WTC11 (cell line): Measurements from ENCODE around the gene CENPL. TPM values are rescaled to one million over a fixed set of nuclear protein-coding genes. Genes with fewer than 3 reads are reported as not detected.

ENCODE experiments used
- ATAC-seq: fragments of 200-7000 bp; cut with Tn5 transposase; 2 replicates; pipeline ENCODE4 v1.10.0; 2021; ENCODE audit warnings: mild to moderate bottlenecking, moderate library complexity
- CTCF ChIA-PET: fragments of 300-600 bp; sonication (Branson Sonifier 250); formaldehyde crosslinking; loops from one replicate; lab custom pipeline; 2021; ENCODE audit warnings: antibody characterized with exemption; lab: Charles Lee
- POLR2A ChIA-PET: fragments of 350-600 bp; sonication (Branson Sonifier 250); formaldehyde crosslinking; loops from one replicate; lab custom pipeline; 2021; ENCODE audit warnings: antibody characterized with exemption; lab: Charles Lee
- DNase-seq: peaks from one replicate; pipeline ENCODE4 v3.0.0; 2021; ENCODE audit warnings: low spot score
- H3K27ac Mint-ChIP-seq: 2 replicates; pipeline ENCODE4 v1.8.0; 2021; ENCODE audit warnings: mixed read lengths
- H3K27me3 Mint-ChIP-seq: 2 replicates; pipeline ENCODE4 v1.8.0; 2021; ENCODE audit warnings: low read depth, mild to moderate bottlenecking, moderate library complexity, mixed read lengths
- H3K36me3 Mint-ChIP-seq: 2 replicates; pipeline ENCODE4 v1.8.0; 2021; ENCODE audit warnings: mixed read lengths
- H3K4me1 Mint-ChIP-seq: 2 replicates; pipeline ENCODE4 v1.8.0; 2022; ENCODE audit warnings: mixed read lengths
- H3K4me3 Mint-ChIP-seq: 2 replicates; pipeline ENCODE4 v1.8.0; 2021; ENCODE audit warnings: mild to moderate bottlenecking, moderate library complexity, mixed read lengths
- H3K9me3 Mint-ChIP-seq: 2 replicates; pipeline ENCODE4 v1.8.0; 2021; ENCODE audit warnings: mixed read lengths
- AFF4 ChIP-seq: sonication (generic); formaldehyde crosslinking; IDR thresholded peaks from 2 replicates; pipeline ENCODE4 v1.8.1; 2023; ENCODE audit warnings: mild to moderate bottlenecking, missing genetic modification reagents, borderline replicate concordance
- ATF6 ChIP-seq: sonication (generic); formaldehyde crosslinking; IDR thresholded peaks from 2 replicates; pipeline ENCODE4 v1.8.1; 2023; ENCODE audit warnings: mild to moderate bottlenecking, missing genetic modification reagents
- CBFB ChIP-seq: sonication (generic); formaldehyde crosslinking; IDR thresholded peaks from 2 replicates; pipeline ENCODE4 v1.8.1; 2022; ENCODE audit warnings: mild to moderate bottlenecking, low read depth, missing genetic modification reagents
- E2F1 ChIP-seq: sonication (generic); formaldehyde crosslinking; IDR thresholded peaks from 2 replicates; pipeline ENCODE4 v1.8.0; 2022; ENCODE audit warnings: mild to moderate bottlenecking, missing genetic modification reagents
- EMX1 ChIP-seq: fragments of 250-450 bp; sonication (Bioruptor Pico); IDR thresholded peaks from 2 replicates; pipeline ENCODE4 v1.8.0; 2021; ENCODE audit warnings: mild to moderate bottlenecking
- FOXK1 ChIP-seq: sonication (generic); formaldehyde crosslinking; IDR thresholded peaks from 2 replicates; pipeline ENCODE4 v1.8.0; 2022; ENCODE audit warnings: mild to moderate bottlenecking, moderate library complexity, missing genetic modification reagents
- FOXP1 ChIP-seq: sonication (generic); formaldehyde crosslinking; IDR thresholded peaks from 2 replicates; pipeline ENCODE4 v1.8.0; 2022; ENCODE audit warnings: missing genetic modification reagents, mild to moderate bottlenecking, moderate library complexity, borderline replicate concordance
- MAX ChIP-seq: sonication (generic); formaldehyde crosslinking; IDR thresholded peaks from 2 replicates; pipeline ENCODE4 v1.8.0; 2022; ENCODE audit warnings: mild to moderate bottlenecking, missing genetic modification reagents
- NFYB ChIP-seq: sonication (generic); formaldehyde crosslinking; conservative IDR thresholded peaks from 2 replicates; pipeline ENCODE4 v1.8.0; 2022; ENCODE audit warnings: low read depth, missing genetic modification reagents
- OVOL2 ChIP-seq: fragments of 250-450 bp; sonication (Bioruptor Pico); IDR thresholded peaks from 2 replicates; pipeline ENCODE4 v1.9.0; 2021; ENCODE audit warnings: mild to moderate bottlenecking, borderline replicate concordance
- PRRX2 ChIP-seq: fragments of 250-450 bp; sonication (Bioruptor Pico); IDR thresholded peaks from 2 replicates; pipeline ENCODE4 v1.8.0; 2021; ENCODE audit warnings: mild to moderate bottlenecking
- RELA ChIP-seq: sonication (generic); formaldehyde crosslinking; IDR thresholded peaks from 2 replicates; pipeline ENCODE4 v1.8.1; 2022; ENCODE audit warnings: missing genetic modification reagents, mild to moderate bottlenecking, borderline replicate concordance
- RORB ChIP-seq: fragments of 250-450 bp; sonication (Bioruptor Pico); IDR thresholded peaks from 2 replicates; pipeline ENCODE4 v1.9.0; 2021; ENCODE audit warnings: mild to moderate bottlenecking
- TCF7 ChIP-seq: sonication (generic); formaldehyde crosslinking; IDR thresholded peaks from 2 replicates; pipeline ENCODE4 v1.8.0; 2022; ENCODE audit warnings: mild to moderate bottlenecking, low read depth, missing genetic modification reagents, moderate library complexity
- ZNF232 ChIP-seq: sonication (generic); formaldehyde crosslinking; IDR thresholded peaks from 2 replicates; pipeline ENCODE4 v1.8.0; 2022; ENCODE audit warnings: mild to moderate bottlenecking, missing genetic modification reagents
- ZNF425 ChIP-seq: fragments of 250-450 bp; sonication (Bioruptor Pico); conservative IDR thresholded peaks from 2 replicates; pipeline ENCODE4 v1.9.0; 2021; ENCODE audit warnings: mild to moderate bottlenecking
- ZNF532 ChIP-seq: fragments of 250-450 bp; sonication (Bioruptor Pico); IDR thresholded peaks from 2 replicates; pipeline ENCODE4 v1.9.0; 2021; ENCODE audit warnings: mild to moderate bottlenecking, borderline replicate concordance
- total RNA-seq: library from RNA; stranded (reverse); gene quantifications from 3 replicates; pipeline ENCODE4 v1.2.3, GENCODE V29; 2021

Gene CENPL
- total RNA-seq, 1 experiment from 2014 or later: 20.1 TPM

GRCh38 chr1:173863224-173864161 is 38.8 kb upstream of the CENPL start (continued):
- TF ChIP-seq ZNF532 (CRISPR knock-in tag) (peak; percentile 96), TCF7 (no peak), ZNF425 (CRISPR knock-in tag) (peak; percentile 91), ZNF232 (CRISPR knock-in tag) (no peak), ATF6 (no peak), MAX (CRISPR knock-in tag) (no peak), RELA (CRISPR knock-in tag) (no peak), E2F1 (CRISPR knock-in tag) (no peak), EMX1 (CRISPR knock-in tag) (peak; percentile 96), PRRX2 (CRISPR knock-in tag) (peak; percentile 95), NFYB (CRISPR knock-in tag) (no peak)

- ATAC-seq (peak; percentile 6), DNase-seq (no peak)
- peak overlapping the region; percentile 100 for H3K27ac Mint-ChIP-seq
- CTCF ChIA-PET: interaction anchor here (0.6 kb wide), 1 partner anchor 91 kb away, joined by 3 read pairs; no protein-coding TSS in a partner anchor
- peaks cover 61% of the 10 kb centered on the region for H3K36me3 Mint-ChIP-seq
- H3K9me3 Mint-ChIP-seq: no peaks in the 10 kb centered on the region
- H3K4me3 Mint-ChIP-seq: no peak overlapping the region
- H3K27me3 Mint-ChIP-seq: no peaks in the 10 kb centered on the region
- H3K4me1 Mint-ChIP-seq: peaks cover 44% of the 10 kb centered on the region
- POLR2A ChIA-PET: interaction anchor here (1.1 to 1.4 kb wide), 2 partner anchors 14 to 159 kb away, joined by 4 to 8 read pairs; partner anchors contain the start of gene RC3H1
- TF ChIP-seq OVOL2 (no peak), AFF4 (CRISPR knock-in tag) (0 out of 2 replicates have a peak, but pooled peaks have one; percentile 38), FOXP1 (0 out of 2 replicates have a peak, but pooled peaks have one; percentile 3), CBFB (CRISPR knock-in tag) (0 out of 2 replicates have a peak, but pooled peaks have one; percentile 40), FOXK1 (CRISPR knock-in tag) (peak; percentile 3; the same call in 1 of the 2 replicates), RORB (CRISPR knock-in tag) (no peak)
Measured at GRCh38 chr1:173862769-173863223, 38.1 kb upstream of the CENPL start.
